ENCODE results near the gene PRR15L.
"Not testable (repeated sequence)": the region's sequence is repeated elsewhere in the genome, so short reads cannot be mapped to it uniquely, and the experiment has no call there.

Gene PRR15L, protein sequence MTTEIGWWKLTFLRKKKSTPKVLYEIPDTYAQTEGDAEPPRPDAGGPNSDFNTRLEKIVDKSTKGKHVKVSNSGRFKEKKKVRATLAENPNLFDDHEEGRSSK

DNA sequence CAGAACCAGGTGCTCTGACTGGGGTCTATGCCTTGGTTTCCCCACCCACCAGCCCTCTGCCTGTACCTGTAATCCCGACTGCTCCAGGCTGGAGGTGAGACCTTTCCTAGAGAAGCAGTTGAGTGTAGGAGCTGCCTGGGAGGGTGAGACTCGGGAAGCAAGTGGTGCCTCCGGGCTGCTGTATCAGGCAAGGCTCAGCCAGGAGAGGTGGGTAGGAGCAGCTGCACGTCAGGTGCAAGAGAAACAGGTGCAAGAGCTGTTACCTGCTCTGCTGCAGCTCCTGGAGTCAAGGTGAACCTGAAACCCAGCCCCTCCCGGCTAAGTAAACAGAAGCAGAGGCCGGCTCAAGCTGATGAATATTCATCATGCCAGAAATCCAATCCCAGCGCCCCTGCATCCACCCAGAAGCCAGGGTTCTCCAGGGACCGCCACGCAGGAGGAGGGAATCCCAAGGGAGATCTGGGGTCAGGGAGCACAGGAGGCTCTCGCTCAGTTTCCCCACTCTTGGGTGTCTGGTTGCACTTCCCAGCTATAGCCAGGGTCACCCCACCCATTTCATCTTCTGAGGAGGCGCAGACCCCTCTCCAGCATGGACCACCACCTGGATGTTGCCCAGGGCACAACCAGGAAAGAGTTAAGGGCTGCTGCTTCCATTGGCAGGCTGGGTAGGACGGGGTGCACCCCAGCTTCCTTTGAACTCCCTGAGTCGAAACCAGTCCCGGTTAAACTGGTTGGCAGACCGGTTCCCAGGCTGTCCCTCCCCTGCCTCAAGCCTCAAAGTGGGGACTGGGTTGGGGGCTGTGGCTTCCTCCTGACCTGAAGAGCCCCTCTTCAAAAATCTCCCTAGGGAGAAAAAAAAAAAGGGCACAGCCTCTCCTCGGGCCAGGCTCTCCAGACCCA lies at the start of gene PRR15L:
TSS of gene PRR15L (minus strand) at position 293 of the 900 bp plus-strand sequence. CDS start 4,649 bp downstream, outside the sequence.
- no peak for DNase-seq

DNA sequence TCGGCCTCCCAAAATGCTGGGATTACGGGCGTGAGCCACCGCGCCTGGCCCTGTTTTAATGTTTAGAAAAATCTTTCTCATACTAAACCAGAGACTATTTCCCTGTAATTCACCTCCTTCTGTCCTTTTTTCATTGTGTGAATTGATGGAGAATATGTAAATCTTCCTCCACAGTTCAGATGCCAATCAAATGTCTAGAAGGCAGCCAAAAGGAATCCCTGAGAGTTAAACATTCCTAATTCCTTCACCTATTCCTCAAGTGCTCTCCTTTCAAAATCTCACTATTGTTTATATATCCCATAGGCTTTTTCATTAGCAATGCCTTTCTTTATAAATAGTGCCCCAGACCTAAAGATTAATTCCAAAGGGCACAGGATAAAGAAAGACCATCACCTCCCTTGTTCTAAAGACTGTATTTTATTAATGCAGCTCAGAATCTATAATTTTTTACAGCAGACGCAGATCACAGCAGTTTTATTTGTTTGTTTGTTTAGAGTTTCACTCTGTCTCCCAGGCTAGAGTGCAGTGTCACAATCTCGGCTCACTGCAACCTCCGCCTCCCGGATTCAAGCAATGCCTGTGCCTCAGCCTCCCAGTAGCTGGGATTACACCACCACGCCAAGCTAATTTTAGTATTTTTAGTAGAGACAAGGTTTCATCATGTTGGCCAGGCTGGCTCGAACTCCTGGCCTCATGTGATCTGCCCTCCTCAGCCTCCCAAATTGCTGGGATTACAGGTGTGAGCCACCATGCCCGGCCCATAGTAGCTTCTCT lies 49.4 kb upstream of the PRR15L start:
- peak; percentile 81 for DNase-seq

- no peak for DNase-seq
Observed at GRCh38 chr17:48004983-48005382, 47.3 kb upstream of the PRR15L start.

DNA sequence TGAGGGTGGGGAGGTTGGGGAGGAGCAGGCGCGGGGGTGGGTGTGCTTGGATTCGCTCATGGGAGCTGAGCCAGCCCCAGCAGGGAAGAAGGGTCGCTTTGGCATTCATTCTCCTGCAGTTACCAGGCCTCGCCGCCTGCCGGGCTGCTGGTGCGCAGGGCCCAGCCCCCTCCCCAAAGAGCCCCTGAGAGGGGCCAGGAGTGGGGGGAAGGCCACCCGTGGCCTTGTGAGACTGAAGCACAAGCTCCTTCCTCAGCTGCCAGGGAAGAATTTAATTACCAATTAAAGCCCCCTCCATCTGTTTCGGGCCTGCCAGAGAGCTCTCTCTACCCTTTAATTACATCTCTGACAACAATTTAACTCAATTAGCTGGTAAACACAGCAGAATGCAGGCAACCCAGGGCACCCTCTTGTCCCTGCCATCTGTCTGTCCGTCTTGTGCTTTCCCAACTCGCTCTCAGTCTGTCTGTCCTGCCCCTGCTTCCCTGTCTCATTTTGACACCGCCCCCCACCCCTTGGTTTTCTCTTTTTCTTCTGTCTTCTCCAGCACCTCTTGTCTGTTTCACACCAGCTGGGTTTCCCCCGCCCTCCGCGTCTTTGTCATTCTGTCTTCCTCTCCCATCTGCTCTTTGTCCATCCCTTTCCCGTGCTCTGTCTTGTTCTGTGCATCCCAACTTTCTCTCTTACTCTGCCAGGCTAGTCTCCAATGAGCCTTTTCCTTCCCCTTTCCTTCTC lies 45.9 kb upstream of the PRR15L start:
- peak; percentile 80 for DNase-seq

- no peak for DNase-seq
Observed at GRCh38 chr17:48002916-48003416, 45.3 kb upstream of the PRR15L start.

GRCh38 chr17:48002266-48002915 lies 44.7 kb upstream of the PRR15L start:
- DNase-seq, result peak; percentile 97

DNA sequence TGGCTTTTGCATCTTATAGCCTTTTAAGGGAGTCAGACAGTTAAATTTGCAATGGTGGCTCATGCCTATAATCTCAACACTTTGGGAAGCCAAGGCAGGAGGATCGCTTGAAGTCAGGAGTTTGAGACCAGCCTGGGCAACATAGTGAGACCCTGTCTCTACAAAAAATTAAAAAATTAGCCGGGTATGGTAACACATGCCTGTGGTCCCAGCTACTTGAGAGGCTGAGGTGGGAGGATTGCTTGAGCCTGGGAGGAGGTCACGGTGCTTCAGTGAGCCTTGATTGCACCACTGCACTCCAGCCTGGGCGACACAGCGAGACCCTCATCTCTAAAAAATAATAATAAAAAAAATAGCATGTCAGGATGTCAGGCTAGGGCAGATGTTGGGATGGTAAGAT lies 44.0 kb upstream of the PRR15L start:
- DNase-seq, result not testable (repeated sequence)

- peak; percentile 93 for DNase-seq
Observed at GRCh38 chr17:48001197-48001596, 43.5 kb upstream of the PRR15L start.

GRCh38 chr17:47999582-47999981 lies 41.9 kb upstream of the PRR15L start:
- peak; percentile 68 for DNase-seq

GRCh38 chr17:47998044-47998443 lies 40.4 kb upstream of the PRR15L start:
- no peak for DNase-seq

DNA sequence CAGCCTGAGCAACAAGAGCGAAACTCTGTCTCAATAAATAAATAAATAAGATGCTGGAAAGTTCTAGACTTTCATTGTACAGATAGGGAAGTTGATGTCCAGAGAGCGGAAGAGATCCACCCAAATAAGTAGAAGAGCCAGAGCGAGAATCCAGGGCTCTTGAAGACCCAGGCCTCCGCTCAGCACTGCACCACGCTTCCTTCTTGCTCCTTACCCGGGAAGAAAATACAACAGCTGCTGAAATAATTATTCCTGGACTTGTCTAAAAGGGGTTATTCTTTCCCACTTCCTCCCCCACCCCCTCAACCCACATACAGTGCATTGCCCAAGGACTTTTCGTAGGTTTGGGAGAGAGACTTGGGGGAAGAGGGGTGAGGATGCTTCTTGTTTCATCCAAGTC lies 39.9 kb upstream of the PRR15L start:
- peak; percentile 82 for DNase-seq

DNA sequence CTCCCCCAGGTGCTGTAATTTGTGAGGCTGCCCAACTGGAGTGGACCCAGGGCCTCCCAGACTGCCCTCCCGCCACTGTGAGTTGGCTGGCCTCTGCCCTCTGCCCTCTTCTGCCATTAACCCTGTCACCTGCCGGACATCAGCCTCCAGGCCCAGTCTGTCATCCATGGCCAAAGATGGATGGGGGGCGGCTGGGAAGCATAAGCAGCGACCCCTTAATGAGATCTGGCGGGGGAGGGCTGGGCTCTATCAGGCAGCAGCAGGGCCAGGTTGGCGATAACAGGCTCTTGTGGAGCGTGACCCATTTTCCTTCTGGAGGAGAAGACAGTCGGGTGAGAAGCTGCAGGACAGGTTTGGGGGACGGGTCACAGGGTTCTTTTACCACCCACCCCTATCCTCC lies 38.5 kb upstream of the PRR15L start:
- DNase-seq, result no peak

- DNase-seq, result no peak
Observed at GRCh38 chr17:47995241-47995935, 37.7 kb upstream of the PRR15L start.

GRCh38 chr17:47994724-47995123 lies 37.0 kb upstream of the PRR15L start:
- DNase-seq, result no peak

- DNase-seq, result no peak
Observed at GRCh38 chr17:47993964-47994363, 36.3 kb upstream of the PRR15L start.

DNA sequence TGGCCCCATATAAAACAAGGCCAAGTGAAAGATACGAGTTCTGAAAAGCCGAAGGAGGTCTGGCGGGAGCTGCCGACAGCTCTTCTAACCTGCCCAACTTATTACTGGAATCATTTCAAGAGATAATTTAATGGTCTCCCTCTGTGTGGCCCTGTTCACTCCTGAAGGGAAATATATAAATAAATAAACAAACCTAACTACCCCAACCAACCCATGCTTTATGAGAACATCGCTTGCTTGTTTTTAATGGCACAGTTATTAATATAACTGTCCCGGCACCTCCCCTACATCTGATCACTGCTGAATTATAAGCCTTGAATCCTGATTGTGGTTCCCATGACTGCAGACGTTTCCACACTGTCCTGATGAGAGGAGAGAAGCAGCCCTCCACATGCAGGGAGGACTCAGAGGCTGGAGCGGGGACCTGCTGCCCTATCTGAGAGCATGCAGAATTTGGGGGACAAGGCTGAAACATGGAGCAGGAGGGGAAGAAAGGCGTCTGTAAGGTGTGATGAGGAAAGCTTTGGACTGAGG lies 35.4 kb upstream of the PRR15L start:
- DNase-seq, result no peak

GRCh38 chr17:47992216-47992615 lies 34.5 kb upstream of the PRR15L start:
- peak; percentile 52 for DNase-seq

- peak; percentile 46 for DNase-seq
Observed at GRCh38 chr17:47990962-47991731, 33.5 kb upstream of the PRR15L start.

DNA sequence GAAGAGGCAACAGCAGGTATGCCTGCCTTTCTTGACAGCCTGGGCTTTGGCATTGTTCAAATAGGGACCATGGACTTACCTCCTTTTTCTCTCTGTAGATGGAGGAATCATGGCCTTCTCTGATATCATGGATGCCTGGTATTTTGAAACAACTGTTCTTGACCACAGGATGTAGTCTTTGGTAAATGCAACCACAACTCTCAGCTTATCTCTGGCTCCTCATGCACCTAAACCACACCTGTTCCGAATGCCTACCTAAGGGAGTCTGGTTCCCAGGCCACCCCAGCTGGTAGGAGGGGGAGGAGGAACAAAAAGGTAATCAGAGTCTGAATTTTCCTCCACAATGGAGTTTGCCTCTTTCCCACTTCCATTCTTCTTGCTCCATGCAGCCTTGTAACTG lies 32.0 kb upstream of the PRR15L start:
- DNase-seq, result no peak

DNA sequence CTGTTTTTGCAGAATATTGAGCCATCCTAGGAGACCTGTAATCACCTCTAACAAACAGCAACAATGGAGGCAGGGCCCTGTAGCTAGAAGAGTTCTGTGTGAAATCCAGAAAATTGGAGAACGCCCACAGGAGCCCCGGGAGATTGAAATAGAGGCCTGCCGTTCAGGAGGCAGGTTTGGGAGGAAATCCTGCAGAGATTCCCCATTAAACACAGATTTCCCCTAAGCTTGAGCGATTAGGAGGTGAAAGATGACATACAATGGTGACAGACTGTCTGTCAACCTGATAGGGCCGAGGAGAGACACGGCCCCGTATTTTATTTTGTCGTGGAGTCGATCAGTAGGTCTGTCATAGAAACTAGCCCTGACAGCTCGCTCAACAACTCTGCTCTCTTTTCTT lies 31.5 kb upstream of the PRR15L start:
- no peak for DNase-seq

All from inflammatory macrophage treated with lipopolysaccharide for 4 hours (primary cell).